Keratinocyte (primary cell): Measurements from ENCODE around the gene ARHGAP22. TPM values are rescaled to one million over a fixed set of nuclear protein-coding genes. Genes with fewer than 3 reads are reported as not detected.

ENCODE experiments used
- DNase-seq: peaks from one replicate; pipeline ENCODE4 v3.0.0-alpha.2; 2011; ENCODE audit warnings: low read depth, missing footprints, low spot score
- FAIRE-seq: peaks from 2 replicates; lab custom pipeline; 2011; peaks lifted over from hg19 to GRCh38; lab: Jason Lieb, UNC
- H2AFZ ChIP-seq: 2 replicates; pipeline ENCODE4 v1.6.0; 2012; ENCODE audit warnings: low read length, control low read depth, inconsistent platforms; ENCODE audit not compliant: control insufficient read depth
- H3K27ac ChIP-seq: 2 replicates; pipeline ENCODE4 v1.5.1; 2011; ENCODE audit warnings: low read length; ENCODE audit not compliant: control insufficient read depth, insufficient read depth
- H3K27me3 ChIP-seq: 3 replicates; pipeline ENCODE4 v1.6.0; 2011; ENCODE audit warnings: low read length; ENCODE audit not compliant: control insufficient read depth, insufficient read depth; ENCODE audit errors: extremely low read depth
- H3K36me3 ChIP-seq, 2 experiments: 2 replicates in 1 of 2; 3 replicates in 1 of 2; pipeline ENCODE4 v1.5.1; 2011; ENCODE audit warnings: low read length in 2 of 2, mild to moderate bottlenecking in 1 of 2; ENCODE audit not compliant: control insufficient read depth in 2 of 2, insufficient read depth in 2 of 2; ENCODE audit errors: extremely low read depth in 1 of 2
- H3K4me1 ChIP-seq: 3 replicates; pipeline ENCODE4 v1.5.1; 2011; ENCODE audit warnings: low read length; ENCODE audit not compliant: control insufficient read depth, insufficient read depth; ENCODE audit errors: extremely low read depth
- H3K4me2 ChIP-seq: 3 replicates; pipeline ENCODE4 v1.6.0; 2011; ENCODE audit warnings: low read depth, low read length; ENCODE audit not compliant: control insufficient read depth, insufficient read depth; ENCODE audit errors: extremely low read depth
- H3K4me3 ChIP-seq, 3 experiments: fragments of 200-600 bp in 1 of 3; sonication (generic) in 1 of 3; 2 replicates in 2 of 3; 3 replicates in 1 of 3; pipeline ENCODE4 v1.5.1; 2011 to 2016; ENCODE audit warnings: low read length in 3 of 3, mild to moderate bottlenecking in 3 of 3, control low read depth in 2 of 3, inconsistent platforms in 1 of 3, low read depth in 1 of 3, mixed read lengths in 1 of 3, mixed run types in 1 of 3, moderate library complexity in 1 of 3; ENCODE audit not compliant: control insufficient read depth in 2 of 3, insufficient read depth in 2 of 3; ENCODE audit errors: extremely low read depth in 1 of 3
- H3K79me2 ChIP-seq: 2 replicates; pipeline ENCODE4 v1.6.0; 2012; ENCODE audit warnings: low read length; ENCODE audit not compliant: control insufficient read depth, insufficient read depth
- H3K9ac ChIP-seq: 3 replicates; pipeline ENCODE4 v1.6.0; 2011; ENCODE audit warnings: low read length; ENCODE audit not compliant: control insufficient read depth, insufficient read depth; ENCODE audit errors: extremely low read depth
- H3K9me1 ChIP-seq: 3 replicates; pipeline ENCODE4 v1.6.0; 2011; ENCODE audit warnings: low read length; ENCODE audit not compliant: control insufficient read depth, insufficient read depth; ENCODE audit errors: extremely low read depth
- H3K9me3 ChIP-seq: 2 replicates; pipeline ENCODE4 v1.5.1; 2012; ENCODE audit warnings: low read depth, low read length; ENCODE audit not compliant: control insufficient read depth
- H4K20me1 ChIP-seq: 3 replicates; pipeline ENCODE4 v1.6.0; 2011; ENCODE audit warnings: low read length; ENCODE audit not compliant: control insufficient read depth, insufficient read depth; ENCODE audit errors: extremely low read depth
- CTCF ChIP-seq, 3 experiments: IDR thresholded peaks in 1 of 3; conservative IDR thresholded peaks in 1 of 3; optimal IDR thresholded peaks in 1 of 3; 2 replicates in 2 of 3; 3 replicates in 1 of 3; pipeline versions ENCODE3 to v1.5.1; 2011; ENCODE audit warnings: low read length in 3 of 3, mild to moderate bottlenecking in 3 of 3, moderate library complexity in 2 of 3, control low read depth in 1 of 3, inconsistent platforms in 1 of 3; ENCODE audit not compliant: insufficient read depth in 2 of 3; ENCODE audit errors: extremely low read depth in 1 of 3
- EZH2 ChIP-seq: IDR thresholded peaks from one replicate; pipeline ENCODE4 v1.6.1; 2012; ENCODE audit warnings: inconsistent platforms, mild to moderate bottlenecking, low read length, moderate library complexity
- dilution Hi-C: fragments of 300-500 bp; cut with MboI; formaldehyde crosslinking; loops from one replicate; pipeline ENCODE4 v1.7.0; 2020; ENCODE audit warnings: low sequenced_read_pairs; ENCODE audit not compliant: extremely low pct_ligation_motif_present
- polyA plus RNA-seq, 5 experiments: library from polyadenylated mRNA; depleted of rRNA in 3 of 5; stranded (reverse) in 3 of 5; stranded (forward) in 1 of 5; unstranded in 1 of 5; fragments of >200 nt; gene quantifications; 1 replicate in 1 of 5; 2 replicates in 3 of 5; 3 replicates in 1 of 5; pipeline versions ENCODE4 v1.2.1 to v1.2.3, GENCODE V29; 2011 to 2012; ENCODE audit warnings: missing spikeins in 2 of 5, low read depth in 1 of 5, low replicate concordance in 1 of 5

The ARHGAP22 gene
- polyA plus RNA-seq, 1 donor (not counting 4 experiments of a cell fraction or from before 2014, with no cell fraction given): 4.9 TPM

GRCh38 chr10:48468866-48469511 is 135.9 kb downstream of the ARHGAP22 start:
- Histone ChIP-seq H3K36me3 (no peaks in the 10 kb centered on the region), H3K79me2 (no peaks in the 10 kb centered on the region), H3K4me1 (peaks cover 42% of the 10 kb centered on the region), H3K9ac (no peak overlapping the region), H2AFZ (no peak overlapping the region), H3K9me3 (no peaks in the 10 kb centered on the region), H3K27me3 (no peaks in the 10 kb centered on the region), H3K9me1 (no peaks in the 10 kb centered on the region), H3K4me2 (no peak overlapping the region), H4K20me1 (no peaks in the 10 kb centered on the region), H3K27ac (no peak overlapping the region), H3K4me3 (no peak overlapping the region)
- DNase-seq (no peak), FAIRE-seq (no peak)
- dilution Hi-C loops: no loop called here
- no peak for TF ChIP-seq CTCF (optimal IDR thresholded peaks at IDR 0.05 in 1 of 3, IDR thresholded peaks at IDR 0.05 in 1 of 3, conservative IDR thresholded peaks at IDR 0.05 in 1 of 3; ENCODE audit: extremely low read depth in 1 of 3, insufficient read depth in 2 of 3, low read length in 3 of 3)
- TF ChIP-seq EZH2: no peak

DNA sequence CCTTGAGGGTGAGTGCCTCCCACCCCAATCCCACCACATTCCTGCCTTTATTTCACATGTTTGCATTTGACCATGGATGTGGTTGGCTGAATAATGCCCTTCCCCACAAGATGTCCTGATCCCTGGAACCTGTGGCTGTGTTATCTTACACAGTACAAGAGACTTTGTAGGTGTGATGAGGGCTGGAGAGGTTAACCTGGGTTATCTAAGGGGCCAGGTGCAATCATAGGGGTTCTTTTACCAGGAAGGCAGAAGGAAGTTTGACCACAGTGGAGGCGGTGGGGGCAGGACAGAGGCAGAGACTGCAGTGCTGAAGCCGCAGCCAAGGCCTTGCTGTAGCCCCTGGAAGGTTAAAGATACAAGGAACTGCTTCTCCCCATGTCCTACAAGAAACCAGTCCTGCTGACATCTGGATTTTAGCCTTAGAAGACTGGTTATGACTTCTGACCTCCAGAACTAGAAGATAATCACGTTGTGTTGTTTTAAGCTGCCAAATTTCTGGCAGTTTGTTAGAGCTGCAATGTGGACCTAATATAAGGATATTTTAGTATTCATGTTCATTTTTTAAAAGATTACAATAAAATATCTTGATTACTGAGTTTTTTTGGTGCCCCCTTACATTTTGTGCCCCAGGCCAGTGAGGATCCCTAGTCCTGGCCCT is 136.6 kb downstream of the ARHGAP22 start:
- TF ChIP-seq EZH2 (no peak), CTCF (optimal IDR thresholded peaks at IDR 0.05 in 1 of 3, IDR thresholded peaks at IDR 0.05 in 1 of 3, conservative IDR thresholded peaks at IDR 0.05 in 1 of 3; ENCODE audit: extremely low read depth in 1 of 3, insufficient read depth in 2 of 3, low read length in 3 of 3) (no peak)
- Histone ChIP-seq H3K4me3 (no peak overlapping the region), H3K27me3 (no peaks in the 10 kb centered on the region), H3K4me1 (peaks cover 42% of the 10 kb centered on the region), H3K9me1 (no peaks in the 10 kb centered on the region), H3K79me2 (no peaks in the 10 kb centered on the region), H3K4me2 (no peak overlapping the region), H3K36me3 (no peaks in the 10 kb centered on the region), H3K27ac (no peak overlapping the region), H2AFZ (no peak overlapping the region), H4K20me1 (no peaks in the 10 kb centered on the region), H3K9ac (no peak overlapping the region), H3K9me3 (no peaks in the 10 kb centered on the region)
- FAIRE-seq: no peak
- dilution Hi-C loops: no loop called here
- DNase-seq: no peak
